Measurements from ENCODE around the gene DECR2. TPM values are rescaled to one million over a fixed set of nuclear protein-coding genes. Genes with fewer than 3 reads are reported as not detected.

The DECR2 gene
- total and polyA plus RNA-seq, 2 of the 13 experiments (the other 11 are each of a cell fraction or from before 2014, with no cell fraction given), result 36.3 to 44.6 TPM

- TF ChIP-seq PRMT3 (CRISPR knock-in tag; IDR thresholded peaks at IDR 0.05; ENCODE audit: borderline replicate concordance, low read depth) (no peak), ZNF143 (CRISPR knock-in tag; IDR thresholded peaks at IDR 0.05) (no peak), GABPB1 (CRISPR knock-in tag; IDR thresholded peaks at IDR 0.05) (peak; percentile 85), GTF3A (CRISPR knock-in tag; conservative IDR thresholded peaks at IDR 0.05) (no peak), FOXA3 (CRISPR knock-in tag; IDR thresholded peaks at IDR 0.05) (no peak), TEAD2 (CRISPR knock-in tag; IDR thresholded peaks at IDR 0.05) (no peak), HNRNPLL (IDR thresholded peaks at IDR 0.05; ENCODE audit: low read depth, low read length, poor library complexity, severe bottlenecking) (peak; percentile 58), FIP1L1 (IDR thresholded peaks at IDR 0.05; ENCODE audit: borderline replicate concordance, insufficient read depth, low read depth, low read length) (no peak), PATZ1 (CRISPR knock-in tag; IDR thresholded peaks at IDR 0.05) (no peak; the same call in none of the 2 replicates), MAFG (CRISPR knock-in tag; IDR thresholded peaks at IDR 0.05) (no peak), KAT2B (IDR thresholded peaks at IDR 0.05; ENCODE audit: borderline replicate concordance, low read depth, low read length) (no peak), FOXO4 (CRISPR knock-in tag; conservative IDR thresholded peaks at IDR 0.05) (no peak), MYNN (CRISPR knock-in tag; IDR thresholded peaks at IDR 0.05; ENCODE audit: low read depth) (no peak), KIAA2018 (CRISPR knock-in tag; IDR thresholded peaks at IDR 0.05; ENCODE audit: borderline replicate concordance) (no peak), CHD4 (IDR thresholded peaks at IDR 0.05; ENCODE audit: borderline replicate concordance, low read length) (no peak), JUNB (CRISPR knock-in tag; IDR thresholded peaks at IDR 0.05; ENCODE audit: borderline replicate concordance) (no peak), MLX (CRISPR knock-in tag; IDR thresholded peaks at IDR 0.05) (no peak)
Observed at GRCh38 chr16:381012-381788, 20.5 kb upstream of the DECR2 start (continued).

Data from HepG2 (cell line).